Endodermal cell (in vitro differentiated cells): Measurements from ENCODE around the gene AFF1. TPM values are rescaled to one million over a fixed set of nuclear protein-coding genes. Genes with fewer than 3 reads are reported as not detected.

Source experiments
- DNase-seq: peaks from one replicate; pipeline ENCODE4 v3.0.0-alpha.2; 2017
- H3K27ac ChIP-seq: 2 replicates; pipeline ENCODE4 v1.5.1; 2013; ENCODE audit warnings: mild to moderate bottlenecking, low read depth, low read length, moderate library complexity
- H3K27me3 ChIP-seq: 2 replicates; pipeline ENCODE4 v1.6.1; 2013; ENCODE audit warnings: mild to moderate bottlenecking, low read length, moderate library complexity; ENCODE audit not compliant: insufficient read depth, control insufficient read depth, poor library complexity, severe bottlenecking
- H3K36me3 ChIP-seq: 2 replicates; pipeline ENCODE4 v1.7.0; 2013; ENCODE audit warnings: mild to moderate bottlenecking, low read length, moderate library complexity; ENCODE audit not compliant: control insufficient read depth, insufficient read depth
- H3K4me1 ChIP-seq: one replicate; pipeline ENCODE4 v1.7.0; 2013; ENCODE audit warnings: low read length; ENCODE audit not compliant: control insufficient read depth, insufficient read depth
- H3K4me3 ChIP-seq: 2 replicates; pipeline ENCODE4 v1.5.1; 2013; ENCODE audit warnings: mild to moderate bottlenecking, low read length, moderate library complexity
- H3K9ac ChIP-seq: 2 replicates; pipeline ENCODE4 v1.6.1; 2013; ENCODE audit warnings: mild to moderate bottlenecking, low read length, moderate library complexity; ENCODE audit not compliant: poor library complexity, severe bottlenecking; ENCODE audit errors: extremely low read depth
- H3K9me3 ChIP-seq: 2 replicates; pipeline ENCODE4 v1.6.1; 2013; ENCODE audit warnings: mild to moderate bottlenecking, low read length, moderate library complexity; ENCODE audit not compliant: control insufficient read depth
- H3K27ac Mint-ChIP-seq: 2 replicates; pipeline ENCODE4 v1.8.0; 2020; ENCODE audit warnings: mixed read lengths
- H3K27me3 Mint-ChIP-seq: 2 replicates; pipeline ENCODE4 v1.8.0; 2021; ENCODE audit warnings: mild to moderate bottlenecking, mixed read lengths; ENCODE audit not compliant: insufficient read depth
- H3K36me3 Mint-ChIP-seq: 2 replicates; pipeline ENCODE4 v1.8.0; 2020; ENCODE audit warnings: low read depth, mixed read lengths
- H3K4me1 Mint-ChIP-seq: 2 replicates; pipeline ENCODE4 v1.8.0; 2020; ENCODE audit warnings: mixed read lengths
- H3K4me3 Mint-ChIP-seq: 2 replicates; pipeline ENCODE4 v1.8.0; 2020; ENCODE audit warnings: mild to moderate bottlenecking, moderate library complexity, mixed read lengths
- H3K9me3 Mint-ChIP-seq: 2 replicates; pipeline ENCODE4 v1.8.0; 2020; ENCODE audit warnings: mild to moderate bottlenecking, mixed read lengths
- CTCF ChIP-seq: fragments of 200-600 bp; sonication (generic); conservative IDR thresholded peaks from 2 replicates; pipeline ENCODE4 v1.5.0; 2021; ENCODE audit warnings: antibody characterized with exemption, mild to moderate bottlenecking
- WGBS, 2 experiments: methylation state at CpG; one replicate each; pipeline versions ENCODE4 v1.1.5 to v1.1.7; 2013; ENCODE audit warnings: missing lambda C conversion rate in 2 of 2, mixed read lengths in 1 of 2; ENCODE audit not compliant: insufficient coverage in 1 of 2, insufficient read length in 1 of 2; 5-methylcytosine and 5-hydroxymethylcytosine counted together
- total RNA-seq, 2 donors: library from RNA; stranded (reverse); fragmentation: NEBNext Ultra II Directional in 1 of 2; extraction: Animal tissue kit (Norgen Biotek cat#: 25700) in 1 of 2; gene quantifications; 2 replicates in 1 of 2; 3 replicates in 1 of 2; pipeline ENCODE4 v1.2.1, GENCODE V29; 2021

The AFF1 gene
- total RNA-seq, 2 donors from 2014 or later: 134 to 171 TPM

- H3K27ac ChIP-seq: peak overlapping the region; percentile 99
- Mint-ChIP-seq H3K27ac (peak overlapping the region; percentile 96), H3K4me1 (peaks cover 55% of the 10 kb centered on the region), H3K36me3 (no peaks in the 10 kb centered on the region), H3K4me3 (peak overlapping the region; percentile 89), H3K9me3 (no peaks in the 10 kb centered on the region), H3K27me3 (no peaks in the 10 kb centered on the region)
- no peaks in the 10 kb centered on the region for H3K9me3 ChIP-seq
- peak overlapping the region; percentile 88 for H3K9ac ChIP-seq
- DNase-seq: peak; percentile 97
- no peaks in the 10 kb centered on the region for H3K27me3 ChIP-seq
- H3K4me3 ChIP-seq: peak overlapping the region; percentile 98
- peaks cover 12% of the 10 kb centered on the region for H3K4me1 ChIP-seq
- peak; percentile 42 for TF ChIP-seq CTCF
- no peaks in the 10 kb centered on the region for H3K36me3 ChIP-seq
- 0 to 1% methylated on average over 40 to 82 of the region's 82 CpGs for WGBS, 2 experiments
Measured at GRCh38 chr4:87006676-87007527, 72.1 kb downstream of the AFF1 start.

- Mint-ChIP-seq H3K4me3 (peak overlapping the region; percentile 89), H3K36me3 (no peaks in the 10 kb centered on the region), H3K27me3 (no peaks in the 10 kb centered on the region), H3K4me1 (peaks cover 62% of the 10 kb centered on the region), H3K27ac (peak overlapping the region; percentile 96), H3K9me3 (no peaks in the 10 kb centered on the region)
- no peak for TF ChIP-seq CTCF
- Histone ChIP-seq H3K4me3 (peak overlapping the region; percentile 98), H3K4me1 (peaks cover 12% of the 10 kb centered on the region), H3K9me3 (no peaks in the 10 kb centered on the region), H3K9ac (peak overlapping the region; percentile 88), H3K27me3 (no peaks in the 10 kb centered on the region), H3K36me3 (no peaks in the 10 kb centered on the region), H3K27ac (peak overlapping the region; percentile 99)
- DNase-seq: peak; percentile 77
- 0 to 2% methylated on average over 18 to 22 of the region's 22 CpGs for WGBS, 2 experiments
Measured at GRCh38 chr4:87007528-87008446, 73.0 kb downstream of the AFF1 start.

GRCh38 chr4:87009095-87009648, 74.4 kb downstream of the AFF1 start:
- H3K9ac ChIP-seq: peak overlapping the region; percentile 88
- Mint-ChIP-seq H3K4me1 (peaks cover 67% of the 10 kb centered on the region), H3K4me3 (peak overlapping the region; percentile 89), H3K27ac (peak overlapping the region; percentile 81), H3K9me3 (no peaks in the 10 kb centered on the region), H3K27me3 (no peaks in the 10 kb centered on the region), H3K36me3 (no peaks in the 10 kb centered on the region)
- H3K4me1 ChIP-seq: peaks cover 18% of the 10 kb centered on the region
- no peak for DNase-seq
- H3K27ac ChIP-seq: no peak overlapping the region
- no peaks in the 10 kb centered on the region for H3K9me3 ChIP-seq
- H3K36me3 ChIP-seq: no peaks in the 10 kb centered on the region
- peak overlapping the region; percentile 98 for H3K4me3 ChIP-seq
- WGBS, 2 experiments: 54 to 80% methylated on average over 1 to 2 of the region's 2 CpGs
- H3K27me3 ChIP-seq: no peaks in the 10 kb centered on the region
- TF ChIP-seq CTCF: no peak
